ENCODE results near the gene THOC6. TPM values are rescaled to one million over a fixed set of nuclear protein-coding genes. Genes with fewer than 3 reads are reported as not detected.

The THOC6 gene
- total RNA-seq, 1 experiment from 2014 or later = 76.5 TPM

- TF ChIP-seq, protein P1, sequence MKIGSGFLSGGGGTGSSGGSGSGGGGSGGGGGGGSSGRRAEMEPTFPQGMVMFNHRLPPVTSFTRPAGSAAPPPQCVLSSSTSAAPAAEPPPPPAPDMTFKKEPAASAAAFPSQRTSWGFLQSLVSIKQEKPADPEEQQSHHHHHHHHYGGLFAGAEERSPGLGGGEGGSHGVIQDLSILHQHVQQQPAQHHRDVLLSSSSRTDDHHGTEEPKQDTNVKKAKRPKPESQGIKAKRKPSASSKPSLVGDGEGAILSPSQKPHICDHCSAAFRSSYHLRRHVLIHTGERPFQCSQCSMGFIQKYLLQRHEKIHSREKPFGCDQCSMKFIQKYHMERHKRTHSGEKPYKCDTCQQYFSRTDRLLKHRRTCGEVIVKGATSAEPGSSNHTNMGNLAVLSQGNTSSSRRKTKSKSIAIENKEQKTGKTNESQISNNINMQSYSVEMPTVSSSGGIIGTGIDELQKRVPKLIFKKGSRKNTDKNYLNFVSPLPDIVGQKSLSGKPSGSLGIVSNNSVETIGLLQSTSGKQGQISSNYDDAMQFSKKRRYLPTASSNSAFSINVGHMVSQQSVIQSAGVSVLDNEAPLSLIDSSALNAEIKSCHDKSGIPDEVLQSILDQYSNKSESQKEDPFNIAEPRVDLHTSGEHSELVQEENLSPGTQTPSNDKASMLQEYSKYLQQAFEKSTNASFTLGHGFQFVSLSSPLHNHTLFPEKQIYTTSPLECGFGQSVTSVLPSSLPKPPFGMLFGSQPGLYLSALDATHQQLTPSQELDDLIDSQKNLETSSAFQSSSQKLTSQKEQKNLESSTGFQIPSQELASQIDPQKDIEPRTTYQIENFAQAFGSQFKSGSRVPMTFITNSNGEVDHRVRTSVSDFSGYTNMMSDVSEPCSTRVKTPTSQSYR (CRISPR knock-in tag; IDR thresholded peaks at IDR 0.05) = no peak
- TF ChIP-seq NFATC4 (CRISPR knock-in tag; IDR thresholded peaks at IDR 0.05) (no peak), ATF6 (CRISPR knock-in tag; IDR thresholded peaks at IDR 0.05) (no peak), ZNF219 (CRISPR knock-in tag; IDR thresholded peaks at IDR 0.05; ENCODE audit: borderline replicate concordance) (no peak), ZNF121 (CRISPR knock-in tag; IDR thresholded peaks at IDR 0.05) (no peak), ETV6 (CRISPR knock-in tag; IDR thresholded peaks at IDR 0.05) (no peak), ATF3 (CRISPR knock-in tag; conservative IDR thresholded peaks at IDR 0.05) (no peak), ELF4 (CRISPR knock-in tag; IDR thresholded peaks at IDR 0.05; ENCODE audit: low read depth) (no peak)
- TF ChIP-seq, protein P2, sequence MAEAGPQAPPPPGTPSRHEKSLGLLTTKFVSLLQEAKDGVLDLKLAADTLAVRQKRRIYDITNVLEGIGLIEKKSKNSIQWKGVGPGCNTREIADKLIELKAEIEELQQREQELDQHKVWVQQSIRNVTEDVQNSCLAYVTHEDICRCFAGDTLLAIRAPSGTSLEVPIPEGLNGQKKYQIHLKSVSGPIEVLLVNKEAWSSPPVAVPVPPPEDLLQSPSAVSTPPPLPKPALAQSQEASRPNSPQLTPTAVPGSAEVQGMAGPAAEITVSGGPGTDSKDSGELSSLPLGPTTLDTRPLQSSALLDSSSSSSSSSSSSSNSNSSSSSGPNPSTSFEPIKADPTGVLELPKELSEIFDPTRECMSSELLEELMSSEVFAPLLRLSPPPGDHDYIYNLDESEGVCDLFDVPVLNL (CRISPR knock-in tag; IDR thresholded peaks at IDR 0.05; ENCODE audit: borderline replicate concordance, low read depth) = no peak
- TF ChIP-seq, protein P3, sequence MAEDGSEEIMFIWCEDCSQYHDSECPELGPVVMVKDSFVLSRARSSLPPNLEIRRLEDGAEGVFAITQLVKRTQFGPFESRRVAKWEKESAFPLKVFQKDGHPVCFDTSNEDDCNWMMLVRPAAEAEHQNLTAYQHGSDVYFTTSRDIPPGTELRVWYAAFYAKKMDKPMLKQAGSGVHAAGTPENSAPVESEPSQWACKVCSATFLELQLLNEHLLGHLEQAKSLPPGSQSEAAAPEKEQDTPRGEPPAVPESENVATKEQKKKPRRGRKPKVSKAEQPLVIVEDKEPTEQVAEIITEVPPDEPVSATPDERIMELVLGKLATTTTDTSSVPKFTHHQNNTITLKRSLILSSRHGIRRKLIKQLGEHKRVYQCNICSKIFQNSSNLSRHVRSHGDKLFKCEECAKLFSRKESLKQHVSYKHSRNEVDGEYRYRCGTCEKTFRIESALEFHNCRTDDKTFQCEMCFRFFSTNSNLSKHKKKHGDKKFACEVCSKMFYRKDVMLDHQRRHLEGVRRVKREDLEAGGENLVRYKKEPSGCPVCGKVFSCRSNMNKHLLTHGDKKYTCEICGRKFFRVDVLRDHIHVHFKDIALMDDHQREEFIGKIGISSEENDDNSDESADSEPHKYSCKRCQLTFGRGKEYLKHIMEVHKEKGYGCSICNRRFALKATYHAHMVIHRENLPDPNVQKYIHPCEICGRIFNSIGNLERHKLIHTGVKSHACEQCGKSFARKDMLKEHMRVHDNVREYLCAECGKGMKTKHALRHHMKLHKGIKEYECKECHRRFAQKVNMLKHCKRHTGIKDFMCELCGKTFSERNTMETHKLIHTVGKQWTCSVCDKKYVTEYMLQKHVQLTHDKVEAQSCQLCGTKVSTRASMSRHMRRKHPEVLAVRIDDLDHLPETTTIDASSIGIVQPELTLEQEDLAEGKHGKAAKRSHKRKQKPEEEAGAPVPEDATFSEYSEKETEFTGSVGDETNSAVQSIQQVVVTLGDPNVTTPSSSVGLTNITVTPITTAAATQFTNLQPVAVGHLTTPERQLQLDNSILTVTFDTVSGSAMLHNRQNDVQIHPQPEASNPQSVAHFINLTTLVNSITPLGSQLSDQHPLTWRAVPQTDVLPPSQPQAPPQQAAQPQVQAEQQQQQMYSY (CRISPR knock-in tag; IDR thresholded peaks at IDR 0.05) = no peak
- POLR2A ChIA-PET = no interaction called here
These were observed 37.1 kb upstream of the THOC6 start for GRCh38 chr16:2986623-2987188.

GRCh38 chr16:2987286-2987685 is 36.5 kb upstream of the THOC6 start:
- no peak overlapping the region for H3K27ac Mint-ChIP-seq
- no peak for DNase-seq (ENCODE audit: low spot score)
- ATAC-seq = no peak
- peaks cover 6% of the 10 kb centered on the region; the same call in 1 of the 2 replicates for H3K27me3 Mint-ChIP-seq (ENCODE audit: low read depth)
- H3K4me1 Mint-ChIP-seq = peaks cover 28% of the 10 kb centered on the region
- H3K36me3 Mint-ChIP-seq = no peaks in the 10 kb centered on the region
- no peaks in the 10 kb centered on the region for H3K9me3 Mint-ChIP-seq
- no peak overlapping the region for H3K4me3 Mint-ChIP-seq
- ChIA-PET POLR2A (no interaction called here), CTCF (interaction anchor here (1.8 kb wide), 1 partner anchor 17 kb away, joined by 6 read pairs; no protein-coding TSS in a partner anchor)
- no peak for TF ChIP-seq ESRRA (CRISPR knock-in tag; IDR thresholded peaks at IDR 0.05; ENCODE audit: borderline replicate concordance)

More at GRCh38 chr16:2986623-2987188, 37.1 kb upstream of the THOC6 start:
- Mint-ChIP-seq H3K4me3 (no peak overlapping the region), H3K36me3 (no peaks in the 10 kb centered on the region), H3K4me1 (peaks cover 33% of the 10 kb centered on the region), H3K27me3 (ENCODE audit: low read depth) (peaks cover 6% of the 10 kb centered on the region; the same call in 1 of the 2 replicates), H3K27ac (no peak overlapping the region), H3K9me3 (no peaks in the 10 kb centered on the region)
- DNase-seq (ENCODE audit: low spot score) (no peak), ATAC-seq (no peak)
- CTCF ChIA-PET = interaction anchor here (1.8 to 2.0 kb wide), 2 partner anchors 16 to 73 kb away, joined by 6 to 8 read pairs; no protein-coding TSS in a partner anchor

Measured in WTC11 (cell line).